Sigmoid colon (tissue), 4 donors: ENCODE measurements around the gene SETD1B.

Experiments
- EP300 ChIP-seq, 4 donors: sonication (generic); formaldehyde crosslinking; IDR thresholded peaks; one replicate each; pipeline ENCODE4 v1.6.1; 2017; ENCODE audit warnings: antibody characterized with exemption in 4 of 4
- POLR2A ChIP-seq, 2 donors: fragments of 450-650 bp; IDR thresholded peaks; one replicate each; pipeline ENCODE4 v1.6.1; 2016; ENCODE audit warnings: antibody characterized with exemption in 2 of 2, mild to moderate bottlenecking in 2 of 2, moderate library complexity in 2 of 2
- POLR2AphosphoS5 ChIP-seq, 4 donors: sonication (generic); formaldehyde crosslinking; IDR thresholded peaks; one replicate each; pipeline ENCODE4 v1.6.1; 2017; ENCODE audit warnings: antibody characterized with exemption in 4 of 4
- TF ChIP-seq, protein P1 (sequence below), 4 experiments: fragments of 450-650 bp in 3 of 4; fragments of 200-600 bp in 1 of 4; IDR thresholded peaks; one replicate each; pipeline ENCODE4 v1.5.1; 2016 to 2019; ENCODE audit warnings: antibody characterized with exemption in 4 of 4, mild to moderate bottlenecking in 3 of 4, moderate library complexity in 2 of 4

DNA sequence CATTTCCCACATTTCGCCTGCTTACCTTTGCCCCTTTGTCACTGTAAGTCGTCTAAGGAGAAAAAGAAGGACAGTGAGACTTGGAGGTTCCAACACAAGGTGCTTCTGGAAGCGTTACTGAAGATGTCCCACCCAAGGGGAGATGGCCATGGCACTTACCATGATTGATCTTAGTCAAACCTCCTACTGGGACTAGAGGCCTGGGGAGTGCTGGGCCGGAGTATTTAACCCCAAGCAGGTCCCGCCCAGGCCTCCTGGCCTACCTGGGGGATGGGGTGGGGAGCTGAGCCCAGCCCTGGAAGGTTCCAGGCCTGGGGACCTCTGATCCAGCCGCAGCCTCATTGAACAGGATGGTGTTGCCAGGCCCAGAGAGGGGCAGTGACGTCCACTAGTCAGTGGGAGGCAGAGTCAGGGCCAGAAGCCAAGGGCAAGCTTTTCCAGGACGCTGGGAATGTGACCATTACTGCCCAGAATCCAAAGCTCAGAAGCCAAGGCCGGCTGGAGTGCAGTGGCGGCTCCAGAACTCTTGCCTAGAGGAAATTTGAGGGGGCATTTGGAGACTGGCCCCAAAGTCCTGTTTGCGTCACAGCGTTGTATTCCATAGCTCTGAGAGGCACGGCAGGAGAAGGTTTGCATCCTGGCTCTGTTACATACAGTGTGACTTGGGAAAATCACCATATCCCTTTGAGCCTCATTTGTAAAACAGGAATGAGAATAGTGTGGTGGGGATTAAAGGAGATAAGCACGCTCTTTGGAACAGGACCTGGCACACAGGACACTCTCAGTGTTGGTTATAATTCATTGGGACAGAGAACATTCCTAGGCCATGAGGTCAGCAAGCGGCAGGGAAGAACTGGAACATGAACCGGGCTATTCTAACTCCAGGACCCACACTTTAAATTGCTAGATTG is 55.1 kb downstream of the SETD1B start, which contains the start of gene HPD:
- TF ChIP-seq, protein P1, sequence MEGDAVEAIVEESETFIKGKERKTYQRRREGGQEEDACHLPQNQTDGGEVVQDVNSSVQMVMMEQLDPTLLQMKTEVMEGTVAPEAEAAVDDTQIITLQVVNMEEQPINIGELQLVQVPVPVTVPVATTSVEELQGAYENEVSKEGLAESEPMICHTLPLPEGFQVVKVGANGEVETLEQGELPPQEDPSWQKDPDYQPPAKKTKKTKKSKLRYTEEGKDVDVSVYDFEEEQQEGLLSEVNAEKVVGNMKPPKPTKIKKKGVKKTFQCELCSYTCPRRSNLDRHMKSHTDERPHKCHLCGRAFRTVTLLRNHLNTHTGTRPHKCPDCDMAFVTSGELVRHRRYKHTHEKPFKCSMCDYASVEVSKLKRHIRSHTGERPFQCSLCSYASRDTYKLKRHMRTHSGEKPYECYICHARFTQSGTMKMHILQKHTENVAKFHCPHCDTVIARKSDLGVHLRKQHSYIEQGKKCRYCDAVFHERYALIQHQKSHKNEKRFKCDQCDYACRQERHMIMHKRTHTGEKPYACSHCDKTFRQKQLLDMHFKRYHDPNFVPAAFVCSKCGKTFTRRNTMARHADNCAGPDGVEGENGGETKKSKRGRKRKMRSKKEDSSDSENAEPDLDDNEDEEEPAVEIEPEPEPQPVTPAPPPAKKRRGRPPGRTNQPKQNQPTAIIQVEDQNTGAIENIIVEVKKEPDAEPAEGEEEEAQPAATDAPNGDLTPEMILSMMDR (IDR thresholded peaks at IDR 0.05): no peak
- TF ChIP-seq EP300 (IDR thresholded peaks at IDR 0.05) (peak in 1 of 4 donors; percentile 31), POLR2AphosphoS5 (IDR thresholded peaks at IDR 0.05) (peak; percentile 47 to 76 (median 75)), POLR2A (IDR thresholded peaks at IDR 0.05) (no peak)
